SU-DHL-6 (cell line): ENCODE measurements around the gene ZNF292.

Source experiments
- H2AFZ ChIP-seq: fragments of 200-600 bp; sonication (generic); 2 replicates; pipeline ENCODE4 v1.6.1; 2014; ENCODE audit warnings: low read depth, mild to moderate bottlenecking, moderate library complexity, mixed read lengths, antibody characterized with exemption, low read length; ENCODE audit not compliant: severe bottlenecking
- H3F3A ChIP-seq: fragments of 200-600 bp; shearing (Covaris generic); 2 replicates; pipeline ENCODE4 v1.6.0; 2016; ENCODE audit warnings: antibody characterized with exemption, mild to moderate bottlenecking; ENCODE audit not compliant: insufficient read depth
- H3K27ac ChIP-seq: fragments of 200-600 bp; sonication (generic); 2 replicates; pipeline ENCODE4 v1.5.1; 2016; ENCODE audit warnings: low read depth, mild to moderate bottlenecking, low read length, moderate library complexity, mixed read lengths
- H3K27me3 ChIP-seq: fragments of 200-600 bp; sonication (generic), shearing (Covaris generic); 2 replicates; pipeline ENCODE4 v1.6.0; 2014; ENCODE audit warnings: mild to moderate bottlenecking, low read length
- H3K36me3 ChIP-seq: fragments of 200-600 bp; sonication (generic); 2 replicates; pipeline ENCODE4 v1.6.1; 2014; ENCODE audit warnings: mild to moderate bottlenecking, low read length, mixed read lengths
- H3K4me2 ChIP-seq: fragments of 300-600, 200-600 bp; shearing (Covaris generic), sonication (generic); 2 replicates; pipeline ENCODE4 v1.6.0; 2014; ENCODE audit warnings: low read length, low read depth, mild to moderate bottlenecking; ENCODE audit not compliant: poor library complexity, severe bottlenecking
- H3K4me3 ChIP-seq: fragments of 200-600 bp; sonication (generic); 2 replicates; pipeline ENCODE4 v1.5.1; 2014; ENCODE audit warnings: antibody characterized with exemption, low read length, mild to moderate bottlenecking, mixed read lengths; ENCODE audit not compliant: insufficient read depth, poor library complexity, severe bottlenecking
- H3K79me2 ChIP-seq: fragments of 200-600 bp; sonication (generic); 2 replicates; pipeline ENCODE4 v1.6.1; 2014; ENCODE audit warnings: mild to moderate bottlenecking, low read length, moderate library complexity; ENCODE audit not compliant: insufficient read depth
- H3K9ac ChIP-seq: fragments of 200-600 bp; sonication (generic); 2 replicates; pipeline ENCODE4 v1.7.0; 2014; ENCODE audit warnings: mild to moderate bottlenecking, low read length
- H3K9me2 ChIP-seq: fragments of 200-600 bp; sonication (generic); replicated peaks from 2 replicates; pipeline ENCODE4 v1.6.1; 2014; ENCODE audit warnings: low read length; ENCODE audit not compliant: insufficient read depth
- H3K9me3 ChIP-seq: fragments of 200-600 bp; sonication (generic); 2 replicates; pipeline ENCODE4 v1.6.1; 2014; ENCODE audit warnings: low read length, mixed read lengths; ENCODE audit not compliant: insufficient read depth
- H4K20me1 ChIP-seq: fragments of 200-600 bp; sonication (generic); 2 replicates; pipeline ENCODE4 v1.6.1; 2014; ENCODE audit warnings: low read depth, mild to moderate bottlenecking, antibody characterized with exemption, low read length, moderate library complexity, mixed read lengths
- CTCF ChIP-seq: fragments of 200-600 bp; sonication (generic); IDR thresholded peaks from one replicate; pipeline ENCODE4 v1.5.1; 2017; ENCODE audit warnings: antibody characterized with exemption, mild to moderate bottlenecking, low read length, moderate library complexity; ENCODE audit not compliant: insufficient read depth, poor library complexity, severe bottlenecking
- EZH2phosphoT487 ChIP-seq: fragments of 200-600 bp; sonication (generic), shearing (Covaris generic); conservative IDR thresholded peaks from 2 replicates; pipeline ENCODE4 v1.6.1; 2018; ENCODE audit warnings: mild to moderate bottlenecking, antibody characterized with exemption, low read length, moderate library complexity, mixed read lengths

Gene ZNF292

GRCh38 chr6:87251225-87251624 is 95.9 kb downstream of the ZNF292 start:
- TF ChIP-seq CTCF (no peak), EZH2phosphoT487 (no peak)
- H3K4me2 ChIP-seq, result no peak overlapping the region
- no peaks in the 10 kb centered on the region for H3K9me2 ChIP-seq
- H3K9ac ChIP-seq, result no peak overlapping the region
- no peak overlapping the region for H3K4me3 ChIP-seq
- no peaks in the 10 kb centered on the region for H3K79me2 ChIP-seq
- H4K20me1 ChIP-seq, result no peaks in the 10 kb centered on the region
- H3K9me3 ChIP-seq, result no peaks in the 10 kb centered on the region
- peaks cover 3% of the 10 kb centered on the region; the same call in 1 of the 2 replicates for H3F3A ChIP-seq
- H3K36me3 ChIP-seq, result peaks cover 54% of the 10 kb centered on the region; the same call in 1 of the 2 replicates
- H3K27ac ChIP-seq, result no peak overlapping the region
- H3K27me3 ChIP-seq, result no peaks in the 10 kb centered on the region
- no peak overlapping the region for H2AFZ ChIP-seq

- Histone ChIP-seq H3K27ac (no peak overlapping the region), H3K27me3 (no peaks in the 10 kb centered on the region), H2AFZ (no peak overlapping the region), H3K79me2 (no peaks in the 10 kb centered on the region), H4K20me1 (no peaks in the 10 kb centered on the region), H3K36me3 (peaks cover 54% of the 10 kb centered on the region; the same call in 1 of the 2 replicates), H3K9ac (no peak overlapping the region), H3K4me2 (no peak overlapping the region), H3F3A (peaks cover 3% of the 10 kb centered on the region; the same call in 1 of the 2 replicates), H3K9me3 (no peaks in the 10 kb centered on the region), H3K9me2 (no peaks in the 10 kb centered on the region), H3K4me3 (no peak overlapping the region)
- no peak for TF ChIP-seq CTCF
- no peak for TF ChIP-seq EZH2phosphoT487
Measured at GRCh38 chr6:87251725-87252124, 96.4 kb downstream of the ZNF292 start.

- H4K20me1 ChIP-seq, result no peaks in the 10 kb centered on the region
- no peak overlapping the region for H3K9ac ChIP-seq
- H3K79me2 ChIP-seq, result no peaks in the 10 kb centered on the region
- no peak overlapping the region for H3K4me2 ChIP-seq
- no peaks in the 10 kb centered on the region for H3F3A ChIP-seq
- H3K27me3 ChIP-seq, result no peaks in the 10 kb centered on the region
- H3K27ac ChIP-seq, result no peak overlapping the region
- no peaks in the 10 kb centered on the region for H3K9me3 ChIP-seq
- TF ChIP-seq CTCF, result no peak
- TF ChIP-seq EZH2phosphoT487, result no peak
- H3K4me3 ChIP-seq, result no peak overlapping the region
- H2AFZ ChIP-seq, result no peak overlapping the region
- peaks cover 40% of the 10 kb centered on the region for H3K36me3 ChIP-seq
- H3K9me2 ChIP-seq, result no peaks in the 10 kb centered on the region
Measured at GRCh38 chr6:87257046-87257445, 101.7 kb downstream of the ZNF292 start.
